Measurements from ENCODE around the gene SMOC2.
"Not testable (repeated sequence)": the region's sequence is repeated elsewhere in the genome, so short reads cannot be mapped to it uniquely, and the experiment has no call there.

Gene SMOC2

DNA sequence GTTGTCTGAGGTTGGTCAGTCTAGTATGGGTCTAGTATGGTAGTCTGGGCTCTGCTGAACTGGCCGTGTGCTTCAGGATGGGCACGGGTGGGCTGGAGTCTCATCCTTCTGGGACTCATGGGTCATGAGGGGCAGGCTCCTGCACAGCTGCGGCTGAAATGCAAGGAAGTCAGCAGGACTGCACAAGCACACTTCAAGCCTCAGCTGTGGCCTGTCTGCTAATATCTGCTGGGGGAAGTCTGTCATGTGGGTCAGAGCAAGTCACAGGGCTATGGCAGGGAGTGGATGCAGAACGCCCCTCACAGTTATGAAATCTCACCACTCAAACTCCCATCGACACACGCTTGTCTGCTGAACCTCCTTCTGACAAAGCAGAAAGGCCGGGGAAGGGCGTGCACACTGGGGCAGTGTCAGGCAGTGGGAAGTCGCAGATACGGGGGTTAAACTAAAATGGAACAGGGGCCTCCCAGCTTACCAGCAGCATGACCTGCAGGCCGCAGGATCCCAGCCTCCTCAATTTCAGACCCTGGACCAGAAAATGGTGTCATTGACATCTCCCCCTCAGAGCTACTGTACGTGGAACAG, 229.5 kb downstream of the SMOC2 start:
- no peak for DNase-seq

DNA sequence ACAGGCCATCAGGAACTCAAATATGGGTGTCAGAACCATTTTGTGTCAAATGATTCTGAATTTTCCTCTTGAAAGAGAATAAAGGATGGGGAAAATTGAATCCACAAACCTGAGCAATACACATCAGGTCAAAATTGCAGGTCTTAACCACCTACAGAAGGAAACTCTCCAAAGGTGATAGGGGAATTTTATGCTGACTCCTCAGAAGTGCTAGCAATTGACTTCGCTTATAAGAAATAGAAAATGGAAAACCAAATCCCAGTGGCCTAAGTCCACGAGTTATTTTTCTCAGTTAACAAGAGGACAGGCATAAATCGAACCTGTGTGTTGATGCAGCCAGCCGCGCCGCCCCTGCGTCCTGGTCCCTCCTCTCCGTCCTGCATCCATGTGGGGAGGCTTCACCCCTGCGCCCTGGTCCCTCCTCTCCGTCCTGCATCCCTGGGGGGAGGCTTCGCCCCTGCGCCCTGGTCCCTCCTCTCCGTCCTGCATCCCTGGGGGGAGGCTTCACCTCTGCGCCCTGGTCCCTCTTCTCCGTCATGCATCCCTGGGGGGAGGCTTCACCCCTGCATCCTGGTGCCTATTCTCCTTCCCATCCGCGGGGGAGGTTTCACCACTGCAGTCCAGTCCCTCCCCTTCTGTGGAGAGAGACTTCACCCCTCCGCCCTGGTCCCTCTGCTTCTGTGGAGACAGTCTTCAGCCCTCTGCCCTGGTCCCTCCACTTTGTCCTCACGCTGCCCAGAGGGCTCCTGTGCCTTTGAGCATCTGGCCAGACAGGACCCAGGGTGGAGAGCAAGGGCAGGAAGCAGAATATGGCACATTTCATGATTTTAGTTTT, 230.3 kb downstream of the SMOC2 start:
- DNase-seq, result no peak

DNA sequence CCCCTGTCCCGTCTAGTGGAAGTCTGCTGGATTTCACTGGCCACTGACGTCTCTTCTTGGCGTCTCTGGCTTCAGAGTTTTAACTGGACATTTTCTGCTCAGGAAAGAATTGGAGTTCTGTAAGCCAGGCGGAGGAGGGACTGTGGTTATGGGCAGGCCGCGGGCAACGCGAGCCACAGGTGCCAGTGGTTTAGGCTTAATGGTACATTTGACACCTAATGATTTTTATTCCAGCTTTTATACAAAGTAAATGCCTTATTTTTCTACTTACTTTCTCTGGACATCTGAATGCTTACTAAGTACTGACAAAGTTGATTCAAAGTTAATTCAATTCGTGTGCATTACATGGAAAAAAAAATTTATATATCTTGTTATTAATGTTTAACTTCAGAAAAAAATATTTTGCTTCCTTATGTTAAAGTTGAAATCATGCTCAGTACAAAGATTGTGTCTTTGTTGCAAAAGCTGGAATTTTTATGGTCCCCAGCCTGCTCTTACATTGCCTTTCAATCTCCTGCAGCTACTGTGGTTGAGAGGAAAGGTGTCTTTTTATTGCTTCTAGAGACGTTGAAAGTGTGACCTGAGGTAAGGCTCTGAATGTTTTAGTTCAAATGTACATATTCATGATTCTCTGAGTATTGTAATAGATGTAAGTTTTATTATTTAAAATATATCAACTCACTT, 231.0 kb downstream of the SMOC2 start:
- DNase-seq, result no peak

DNA sequence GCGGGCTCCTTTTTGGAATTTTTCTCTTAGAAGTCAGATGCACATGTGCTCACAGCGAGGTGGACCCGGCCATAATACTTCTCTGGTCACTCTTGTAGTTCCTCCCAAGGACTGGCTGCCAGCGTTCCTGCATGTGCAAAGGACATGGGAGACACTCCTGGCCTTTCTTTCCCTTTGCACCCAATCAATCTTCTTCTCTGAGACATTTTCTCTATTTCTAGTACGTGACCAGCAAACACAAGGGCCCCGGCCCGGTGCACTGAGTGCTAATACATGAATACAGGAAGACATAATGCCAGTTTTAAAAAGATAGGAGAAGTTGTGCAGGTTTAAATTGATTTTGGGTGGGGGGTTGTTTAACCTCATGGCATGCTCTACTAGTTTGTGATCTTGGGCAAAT, 233.6 kb downstream of the SMOC2 start:
- DNase-seq, result no peak

DNA sequence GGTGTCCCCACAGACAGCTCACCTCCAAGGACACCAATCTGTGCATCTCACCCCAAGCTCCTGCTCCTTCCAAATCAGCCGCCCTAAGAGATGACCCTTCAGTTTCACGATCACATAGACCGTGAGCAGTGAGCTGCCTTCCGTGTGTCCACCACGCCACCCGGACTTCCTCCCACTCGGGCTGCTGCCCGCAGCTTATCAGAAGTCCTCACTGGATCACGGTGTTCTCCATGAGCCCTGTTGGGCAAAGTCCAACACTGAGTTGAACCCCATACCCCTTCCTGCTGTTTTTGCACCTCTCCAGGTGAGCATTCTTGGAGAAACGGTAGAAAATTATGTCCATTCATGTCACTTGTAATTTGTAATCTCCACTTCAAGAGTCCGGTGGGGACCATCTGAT, 234.4 kb downstream of the SMOC2 start:
- DNase-seq, result no peak

DNA sequence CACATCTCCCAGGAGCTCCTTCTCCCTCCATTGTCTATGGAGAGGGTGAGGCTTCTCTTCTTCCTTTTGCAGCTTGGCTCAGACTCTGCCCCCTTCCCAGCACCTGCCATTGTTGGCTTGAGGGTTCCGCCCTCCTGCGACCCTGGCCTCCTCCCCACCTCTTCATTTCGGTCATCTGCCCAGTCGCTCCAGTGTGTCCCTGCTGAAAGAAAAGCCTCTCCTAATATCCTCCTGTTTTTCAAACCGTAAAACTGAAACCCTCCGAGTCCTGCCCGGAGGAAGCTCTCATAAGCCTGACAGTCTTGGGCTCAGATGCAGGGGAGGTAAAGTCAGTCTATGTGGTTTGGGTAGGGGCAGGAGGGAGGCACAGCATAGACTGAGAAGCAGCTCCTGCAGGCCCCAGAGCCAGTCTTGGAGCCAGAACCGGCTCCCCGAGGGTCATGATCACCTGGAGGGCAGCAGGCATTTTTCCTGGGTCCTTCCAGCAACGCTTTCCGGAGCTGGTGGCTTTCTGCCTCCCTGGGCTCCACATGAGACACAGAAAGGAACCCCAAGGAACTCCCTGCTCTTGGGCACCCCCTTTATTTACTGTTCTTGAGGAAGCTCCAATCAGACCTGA, 235.1 kb downstream of the SMOC2 start:
- no peak for DNase-seq

DNA sequence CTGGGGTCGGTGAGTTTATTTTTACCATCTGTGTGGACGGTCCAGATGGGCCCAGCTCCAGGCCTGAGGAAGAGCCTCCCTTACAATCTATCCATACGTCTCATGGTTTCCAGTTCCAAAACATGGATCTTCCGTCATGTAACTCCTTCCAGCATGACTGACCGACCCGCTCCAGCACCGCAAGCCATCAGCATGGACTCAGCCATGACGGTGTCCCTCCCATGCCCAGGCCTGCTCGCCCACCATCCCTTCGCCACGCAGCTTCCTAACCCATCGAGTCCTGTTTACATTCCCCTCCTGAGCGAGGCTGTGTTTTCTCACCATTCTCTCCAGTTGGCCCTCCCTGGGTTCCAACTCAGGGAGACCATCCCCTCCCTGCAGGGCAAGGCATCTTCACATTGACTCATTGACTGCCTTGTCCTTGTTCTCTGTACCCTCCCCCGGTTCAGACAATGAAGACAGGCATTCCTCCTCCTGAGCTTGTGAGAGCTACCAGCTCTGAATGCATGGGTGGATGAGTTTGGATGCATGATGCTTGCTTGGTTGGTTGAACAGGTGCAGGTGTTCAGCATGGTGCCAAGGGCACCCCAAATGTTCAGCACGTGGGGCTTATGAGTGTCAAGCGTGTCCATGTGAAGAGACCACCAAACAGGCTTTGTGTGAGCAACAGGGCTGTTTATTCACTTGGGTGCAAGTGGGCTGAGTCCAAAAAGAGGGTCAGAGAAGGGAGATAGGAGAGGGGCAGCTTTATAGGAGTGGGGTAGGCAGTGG, 235.8 kb downstream of the SMOC2 start:
- DNase-seq, result no peak

DNA sequence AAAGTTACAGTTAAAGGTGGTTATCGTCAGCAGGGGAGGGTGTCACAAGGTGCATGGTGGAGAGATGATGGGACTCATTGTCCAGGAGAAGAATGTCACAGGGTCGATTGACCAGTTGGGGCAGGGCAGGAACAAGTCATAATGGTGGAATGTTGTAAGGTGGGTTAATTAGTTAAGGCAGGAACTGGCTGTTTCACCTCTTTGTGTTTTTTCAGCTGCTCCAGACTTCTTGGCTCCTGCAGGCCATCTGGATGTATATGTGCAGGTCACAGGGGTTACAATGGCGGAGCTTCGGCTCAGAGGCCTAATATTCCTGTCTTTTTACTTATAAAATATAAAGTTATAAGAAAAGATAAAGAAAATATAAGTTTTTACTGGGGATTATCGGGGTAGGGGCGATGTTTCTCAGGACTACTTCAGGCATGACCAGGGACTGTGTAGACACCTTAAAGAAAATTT, 236.4 kb downstream of the SMOC2 start:
- DNase-seq, result not testable (repeated sequence)

DNA sequence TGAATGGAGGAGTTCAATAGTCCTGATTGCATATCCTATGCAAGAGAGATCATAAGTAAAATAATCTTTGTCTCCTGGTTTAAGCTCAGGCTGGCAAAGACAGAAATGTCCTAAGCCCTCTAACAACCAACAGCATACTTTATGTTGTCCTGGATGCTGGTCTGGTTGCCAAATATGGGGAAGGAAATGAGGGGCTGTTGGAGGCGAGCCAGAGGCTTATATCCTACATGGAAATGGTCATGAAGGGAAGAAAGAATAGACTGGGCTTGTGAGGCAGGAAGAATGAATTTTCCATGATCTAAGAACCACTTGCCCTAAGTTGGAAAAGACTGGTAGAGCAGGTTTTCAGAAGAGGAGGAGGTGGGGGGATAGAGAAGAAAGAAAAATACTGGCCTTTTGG, 237.1 kb downstream of the SMOC2 start:
- DNase-seq, result no peak

DNA sequence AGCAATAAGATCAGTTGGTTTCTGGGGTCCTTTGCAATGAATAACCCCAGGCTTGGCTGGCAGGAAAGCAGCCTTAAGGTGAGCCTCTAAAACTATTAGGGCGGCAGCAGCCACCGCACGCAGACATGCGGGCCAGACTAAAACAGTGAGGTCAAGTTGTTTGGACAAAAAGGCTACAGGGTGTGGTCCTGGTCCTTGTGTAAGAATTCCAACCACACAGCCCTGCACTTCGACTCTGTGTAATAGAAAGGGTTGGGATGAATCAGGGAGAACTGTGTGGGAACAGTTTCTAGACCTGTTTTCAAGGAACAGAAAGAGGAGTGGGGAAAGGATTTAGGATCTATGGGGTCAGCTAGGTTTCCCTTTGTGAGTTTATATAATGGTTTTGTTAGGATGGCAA, 237.6 kb downstream of the SMOC2 start:
- DNase-seq, result no peak

DNA sequence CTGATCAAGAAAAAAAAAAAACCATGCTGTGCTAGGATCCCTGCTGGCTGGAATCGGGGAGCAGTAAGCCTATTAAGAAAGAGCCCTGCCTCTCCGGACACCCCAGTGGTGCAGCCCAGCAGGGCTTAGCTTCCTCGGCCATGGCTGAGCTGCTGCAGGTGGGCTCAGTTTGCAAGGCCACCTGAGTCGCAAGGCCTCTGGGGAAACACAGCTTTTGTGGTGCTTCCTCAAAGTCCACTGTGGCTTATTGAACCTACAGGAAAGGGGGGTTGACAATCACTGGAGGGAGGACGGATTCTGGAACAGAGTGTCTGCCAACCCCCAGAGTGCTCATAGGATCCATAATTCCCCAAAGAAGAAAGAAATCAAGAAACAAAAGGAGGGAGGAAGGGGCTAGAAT, 240.8 kb downstream of the SMOC2 start:
- DNase-seq, result no peak

DNA sequence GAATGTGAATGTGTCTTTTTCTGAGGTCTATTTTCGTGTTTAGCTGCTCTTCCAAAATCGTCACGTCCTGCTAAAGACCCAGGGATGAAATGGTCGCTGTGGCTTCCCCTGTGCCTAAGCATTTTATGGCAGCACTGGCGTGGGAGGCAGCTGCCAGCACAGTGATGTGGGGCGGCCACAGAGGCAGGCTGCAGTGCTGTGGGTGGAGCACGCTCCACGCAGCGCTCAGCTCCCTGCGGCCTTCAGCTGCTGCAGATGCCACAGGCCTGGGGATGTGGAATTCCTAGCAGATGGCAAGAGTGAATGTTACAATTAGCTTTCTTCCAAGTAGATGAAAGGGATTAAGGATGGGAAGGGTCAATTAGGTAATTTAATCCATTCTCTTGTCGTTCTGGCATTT, 242.6 kb downstream of the SMOC2 start:
- DNase-seq, result no peak

DNA sequence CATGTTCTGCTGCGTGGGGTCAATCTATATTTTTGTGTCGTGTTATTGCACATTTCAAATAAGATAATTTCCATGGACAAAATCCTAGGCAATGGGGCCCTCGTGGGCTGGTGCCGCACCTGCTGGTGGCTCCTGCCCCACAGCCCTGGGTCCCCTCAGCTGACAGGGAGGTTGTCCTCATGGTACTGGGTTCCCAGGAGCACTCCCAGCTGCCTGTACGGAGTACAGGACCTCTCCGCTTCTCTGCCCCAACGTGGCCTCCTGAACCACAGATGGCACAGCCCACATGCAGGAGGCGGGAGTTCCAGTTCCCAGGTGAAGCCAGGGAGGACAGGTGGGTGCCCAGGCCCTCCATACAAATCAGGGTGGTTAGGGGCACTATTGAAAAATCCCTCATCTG, 243.5 kb downstream of the SMOC2 start:
- DNase-seq, result no peak

DNA sequence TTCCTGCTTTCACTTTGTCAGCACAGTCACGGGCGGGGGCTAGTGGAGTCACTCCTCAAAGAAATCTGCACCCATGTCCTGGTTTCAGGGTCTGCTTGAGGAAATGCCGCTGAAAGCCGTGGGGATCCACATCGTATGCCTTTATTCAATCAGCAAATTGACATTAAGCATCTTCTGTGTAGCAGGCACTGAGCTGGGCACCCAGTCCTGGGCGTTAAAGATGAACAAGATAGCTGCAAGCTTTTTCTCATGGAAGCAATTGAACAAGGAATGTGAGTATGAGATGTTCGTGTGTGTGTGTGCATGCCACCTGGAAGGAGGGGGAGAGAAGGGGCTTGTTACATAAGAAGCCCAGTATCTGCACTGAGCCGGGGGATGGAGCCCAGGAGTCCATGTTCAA, 243.9 kb downstream of the SMOC2 start:
- no peak for DNase-seq

DNA sequence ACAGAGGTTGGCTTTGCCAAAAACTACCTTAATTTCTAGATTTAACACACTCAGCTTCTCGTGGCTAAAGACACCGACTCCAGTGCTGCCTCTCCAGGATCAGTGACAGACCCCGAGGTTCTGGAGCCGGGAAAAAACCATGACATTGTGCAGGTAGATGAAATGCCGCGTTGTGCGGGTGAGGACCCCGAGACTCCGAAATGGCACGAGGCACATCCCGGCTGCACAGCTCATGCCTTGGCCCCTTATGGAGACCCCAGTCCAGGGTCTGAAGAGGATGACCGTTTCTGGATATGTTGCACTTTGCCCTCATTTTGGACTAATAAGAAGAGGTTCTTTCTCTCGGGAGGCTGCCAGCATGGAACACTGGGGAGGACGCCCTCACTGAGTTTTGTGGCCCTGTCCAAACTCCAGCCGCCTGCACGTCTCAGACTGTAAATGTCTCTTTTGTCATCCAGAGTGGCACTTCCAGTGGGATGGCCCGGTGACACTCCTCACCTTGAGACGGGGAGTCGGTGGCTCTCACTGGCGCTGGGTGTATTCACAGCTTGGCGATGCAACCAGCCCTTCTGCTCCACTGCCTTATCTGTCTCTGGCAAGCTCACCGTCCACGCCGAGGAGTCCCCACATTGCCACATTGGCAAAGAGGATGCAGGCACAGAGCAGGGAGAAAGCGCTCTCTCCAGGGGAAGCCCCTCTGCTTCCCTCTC, 245.2 kb downstream of the SMOC2 start:
- DNase-seq, result no peak

DNA sequence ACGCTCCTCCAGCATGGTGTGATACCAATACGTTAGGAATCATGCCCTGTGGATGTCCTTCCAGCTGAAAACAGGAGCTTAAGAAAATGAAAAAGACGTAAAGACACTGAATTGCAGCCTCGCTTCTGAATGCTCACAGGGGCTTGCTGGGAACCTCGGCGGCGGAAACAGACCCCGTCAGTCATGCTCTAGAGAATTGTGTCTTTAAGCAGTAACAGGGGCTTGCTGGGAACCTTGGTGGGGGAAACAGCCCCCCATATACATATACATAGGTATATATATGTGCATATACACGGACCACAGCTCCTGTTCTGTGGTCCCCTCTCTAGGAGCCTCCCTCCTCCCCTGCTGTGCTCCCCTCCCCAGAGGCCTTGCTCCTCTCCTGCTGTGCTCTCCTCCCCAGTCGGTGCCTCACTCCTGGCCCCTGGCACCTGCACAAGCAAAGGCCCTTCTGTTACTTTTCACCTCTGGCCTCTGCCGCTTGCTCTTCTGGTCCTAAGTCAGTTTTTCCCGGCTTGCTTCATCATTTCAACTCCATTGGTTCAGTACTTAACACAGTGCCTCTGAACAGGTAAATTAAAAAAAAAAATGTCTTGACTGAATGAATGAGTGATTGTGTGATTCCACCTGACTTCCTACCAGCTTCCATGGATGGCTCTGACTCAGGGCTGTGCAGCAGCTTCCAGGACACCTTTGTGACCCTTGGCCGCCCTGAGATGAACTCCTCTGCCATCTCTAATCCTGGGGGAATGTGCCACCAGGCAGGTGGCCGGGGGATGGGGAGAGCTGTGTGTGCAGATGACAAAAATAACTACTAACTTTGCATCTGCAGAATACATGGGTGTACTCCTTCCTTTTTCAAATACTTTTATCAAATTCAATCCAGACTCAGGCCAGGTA, 246.1 kb downstream of the SMOC2 start:
- DNase-seq, result no peak

DNA sequence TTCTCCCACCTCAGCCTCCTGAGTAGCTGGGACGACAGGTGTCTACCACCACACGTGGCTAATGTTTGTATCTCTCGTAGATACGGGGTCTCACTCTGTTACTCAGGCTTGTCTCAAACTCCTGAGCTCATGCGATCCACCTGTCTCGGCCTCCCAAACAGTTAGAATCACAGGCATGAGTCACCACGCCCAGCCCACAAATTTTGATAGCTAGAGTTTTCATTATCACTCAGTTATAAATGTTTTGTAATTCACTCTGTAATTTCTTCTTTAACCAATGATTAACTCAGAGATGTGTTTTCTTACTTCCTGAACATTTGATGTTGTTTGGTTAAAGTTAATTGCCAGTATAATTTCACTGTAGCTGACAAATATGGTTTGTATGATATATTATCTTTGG, 249.3 kb downstream of the SMOC2 start:
- no peak for DNase-seq

DNA sequence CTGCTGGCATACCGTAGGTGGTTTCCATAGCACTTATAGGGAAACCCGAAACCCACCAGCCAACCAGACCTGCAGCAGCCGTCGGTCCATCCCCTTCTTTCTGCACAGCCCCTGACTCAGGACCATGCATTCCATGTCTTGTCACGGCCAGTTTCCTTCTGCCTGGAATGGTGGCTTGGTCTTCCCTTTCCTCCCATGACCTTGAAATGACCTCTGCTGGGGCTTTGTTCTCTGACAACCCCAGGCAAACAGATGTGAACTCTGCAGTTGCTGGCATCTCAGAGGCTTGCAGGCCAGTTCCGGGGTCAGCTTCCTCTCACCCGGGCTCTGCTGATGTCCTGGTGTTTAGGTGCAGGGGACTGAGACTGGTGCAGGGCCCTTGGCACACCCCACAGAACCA, 250.8 kb downstream of the SMOC2 start:
- DNase-seq, result no peak

DNA sequence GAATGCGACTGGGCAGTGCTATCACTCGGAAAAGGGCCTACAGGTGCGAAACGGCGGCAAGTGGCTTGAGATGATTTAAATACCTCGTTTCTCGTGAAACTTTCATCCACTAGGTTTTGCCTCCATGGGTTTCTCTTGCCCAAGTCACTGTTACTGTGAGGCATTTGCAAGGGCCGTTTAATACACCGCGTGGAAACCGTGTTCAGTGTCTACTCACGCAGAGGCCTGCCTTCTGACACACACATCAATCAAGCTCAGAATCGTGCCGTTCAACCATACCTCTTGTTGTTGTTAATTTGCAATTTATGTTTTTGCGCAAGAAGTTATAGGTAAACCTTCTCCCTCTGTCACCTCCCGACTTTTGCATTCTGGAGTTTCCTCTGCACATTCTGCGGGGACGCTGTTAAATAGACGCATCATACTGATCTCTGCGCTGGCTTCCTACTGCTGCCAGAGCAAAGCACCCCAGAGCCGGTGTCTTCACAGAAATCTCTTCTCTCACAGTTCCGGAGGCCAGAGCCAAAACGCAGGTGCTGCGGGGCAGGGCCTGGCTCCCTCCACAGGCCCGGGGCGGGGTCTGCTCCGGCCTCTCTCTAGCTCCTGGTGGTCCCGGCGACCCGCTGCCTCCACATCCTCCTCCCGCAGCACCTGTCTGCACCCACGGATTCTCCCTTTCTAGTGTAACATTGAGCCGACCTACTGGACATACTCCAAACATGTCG, 251.4 kb downstream of the SMOC2 start:
- no peak for DNase-seq

DNA sequence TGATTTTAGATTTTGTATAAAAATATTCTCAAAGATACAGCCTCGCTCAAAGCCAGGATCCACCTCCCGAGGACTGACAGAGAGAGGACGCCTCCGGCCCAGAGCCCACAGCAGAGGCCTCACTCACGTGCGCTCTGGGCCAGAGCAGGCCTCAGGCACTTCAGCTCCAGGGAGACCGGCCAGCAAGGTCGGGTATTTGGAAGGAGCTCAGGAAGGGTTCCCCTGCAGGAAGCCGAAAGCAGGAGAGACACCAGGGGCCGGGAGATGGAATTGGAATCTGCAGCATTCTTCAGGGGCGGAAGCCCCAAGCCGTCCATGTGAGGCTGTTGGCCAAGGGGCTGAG, 251.9 kb downstream of the SMOC2 start:
- DNase-seq, result not testable (repeated sequence)

DNA sequence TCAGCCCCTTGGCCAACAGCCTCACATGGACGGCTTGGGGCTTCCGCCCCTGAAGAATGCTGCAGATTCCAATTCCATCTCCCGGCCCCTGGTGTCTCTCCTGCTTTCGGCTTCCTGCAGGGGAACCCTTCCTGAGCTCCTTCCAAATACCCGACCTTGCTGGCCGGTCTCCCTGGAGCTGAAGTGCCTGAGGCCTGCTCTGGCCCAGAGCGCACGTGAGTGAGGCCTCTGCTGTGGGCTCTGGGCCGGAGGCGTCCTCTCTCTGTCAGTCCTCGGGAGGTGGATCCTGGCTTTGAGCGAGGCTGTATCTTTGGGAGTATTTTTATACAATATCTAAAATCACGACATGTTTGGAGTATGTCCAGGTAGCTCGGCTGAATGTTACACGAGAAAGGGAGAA, 253.8 kb downstream of the SMOC2 start:
- not testable (repeated sequence) for DNase-seq
